ENCODE results near the gene PPIP5K1.
"Not testable (repeated sequence)": the region's sequence is repeated elsewhere in the genome, so short reads cannot be mapped to it uniquely, and the experiment has no call there.

Gene PPIP5K1

GRCh38 chr15:43541785-43542184, 48.2 kb downstream of the PPIP5K1 start:
- no peak for TF ChIP-seq CTCF (IDR thresholded peaks at IDR 0.05; ENCODE audit: insufficient read depth, low read length, missing control alignments)

GRCh38 chr15:43538091-43538490, 51.9 kb downstream of the PPIP5K1 start:
- ChIA-PET POLR2A (no interaction called here), CTCF (interaction anchor here (1.6 kb wide), 1 partner anchor 11 kb away, joined by 3 read pairs; no protein-coding TSS in a partner anchor)
- no peak for DNase-seq (ENCODE audit: low read depth, low spot score)
- TF ChIP-seq CTCF (IDR thresholded peaks at IDR 0.05; ENCODE audit: insufficient read depth, low read length, missing control alignments), result no peak
- H3K4me3 ChIP-seq (ENCODE audit: low read depth, low read length), result no peak overlapping the region

More at GRCh38 chr15:43541785-43542184, 48.2 kb downstream of the PPIP5K1 start:
- POLR2A ChIA-PET, result no interaction called here
- CTCF ChIA-PET, result interaction anchor here (1.3 kb wide), 1 partner anchor 118 kb away, joined by 3 read pairs; no protein-coding TSS in a partner anchor
- DNase-seq (ENCODE audit: low read depth, low spot score), result no peak
- no peak overlapping the region for H3K4me3 ChIP-seq (ENCODE audit: low read depth, low read length)

GRCh38 chr15:43534897-43535296, 55.1 kb downstream of the PPIP5K1 start:
- TF ChIP-seq CTCF (IDR thresholded peaks at IDR 0.05; ENCODE audit: insufficient read depth, low read length, missing control alignments), result no peak
- POLR2A ChIA-PET, result no interaction called here
- DNase-seq (ENCODE audit: low read depth, low spot score), result no peak
- no peak overlapping the region for H3K4me3 ChIP-seq (ENCODE audit: low read depth, low read length)
- CTCF ChIA-PET, result no interaction called here

- DNase-seq (ENCODE audit: low read depth, low spot score), result not testable (repeated sequence)
- ChIA-PET CTCF (interaction anchor here (1.3 kb wide), 1 partner anchor 13 kb away, joined by 4 read pairs; no protein-coding TSS in a partner anchor), POLR2A (interaction anchor here (0.7 to 1.0 kb wide), 2 partner anchors 10 to 27 kb away, joined by 3 read pairs; no protein-coding TSS in a partner anchor)
Observed at GRCh38 chr15:43532826-43533225, 57.2 kb downstream of the PPIP5K1 start.

GRCh38 chr15:43531018-43531670, 58.9 kb downstream of the PPIP5K1 start:
- TF ChIP-seq CTCF (IDR thresholded peaks at IDR 0.05; ENCODE audit: insufficient read depth, low read length, missing control alignments), result no peak
- ChIA-PET POLR2A (interaction anchor here (1.7 kb wide), 1 partner anchor 14 kb away, joined by 7 read pairs; the partner anchor contains the start of gene MAP1A), CTCF (interaction anchor here (6.2 kb wide), 1 partner anchor 16 kb away, joined by 37 read pairs; no protein-coding TSS in a partner anchor)
- no peak overlapping the region for H3K4me3 ChIP-seq (ENCODE audit: low read depth, low read length)
- no peak for DNase-seq (ENCODE audit: low read depth, low spot score)

More at GRCh38 chr15:43532826-43533225, 57.2 kb downstream of the PPIP5K1 start:
- H3K4me3 ChIP-seq (ENCODE audit: low read depth, low read length), result not testable (repeated sequence)

- POLR2A ChIA-PET, result interaction anchor here (0.7 kb wide), 1 partner anchor 16 kb away, joined by 3 read pairs; no protein-coding TSS in a partner anchor
- no peak for DNase-seq (ENCODE audit: low read depth, low spot score)
- CTCF ChIA-PET, result interaction anchor here (6.2 kb wide), 1 partner anchor 15 kb away, joined by 37 read pairs; no protein-coding TSS in a partner anchor
- TF ChIP-seq CTCF (IDR thresholded peaks at IDR 0.05; ENCODE audit: insufficient read depth, low read length, missing control alignments), result no peak
- H3K4me3 ChIP-seq (ENCODE audit: low read depth, low read length), result no peak overlapping the region
Observed at GRCh38 chr15:43529587-43530345, 60.2 kb downstream of the PPIP5K1 start.

Data from AG04449 (cell line).